ENCODE measurements around the gene CASP8. TPM values are rescaled to one million over a fixed set of nuclear protein-coding genes. Genes with fewer than 3 reads are reported as not detected.

Gene CASP8
- total and polyA plus RNA-seq, 2 of the 8 experiments (the other 6 are each of a cell fraction or from before 2014, with no cell fraction given), result 2.3 to 3.6 TPM

DNA sequence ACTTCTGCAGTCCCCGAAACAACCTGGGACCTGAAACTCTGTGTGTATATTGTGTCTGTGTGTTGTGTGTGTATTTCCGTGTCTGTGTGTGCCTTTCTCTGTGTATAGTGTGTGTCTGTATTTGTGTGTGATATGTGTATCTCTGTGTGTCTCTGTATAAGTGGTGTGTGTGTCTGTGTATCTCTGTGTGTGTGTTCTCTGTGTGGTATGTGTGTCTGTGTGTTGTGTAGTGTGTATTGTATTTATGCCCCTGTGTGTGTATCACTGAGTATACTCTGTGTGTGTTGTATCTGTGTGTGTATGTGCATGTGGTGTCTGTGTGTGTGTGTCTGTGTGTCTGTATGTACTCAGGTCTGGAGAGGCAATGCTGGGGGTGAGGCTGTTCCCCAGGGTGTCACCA is 11.6 kb downstream of the CASP8 start (continued):
- TF ChIP-seq, protein P1, sequence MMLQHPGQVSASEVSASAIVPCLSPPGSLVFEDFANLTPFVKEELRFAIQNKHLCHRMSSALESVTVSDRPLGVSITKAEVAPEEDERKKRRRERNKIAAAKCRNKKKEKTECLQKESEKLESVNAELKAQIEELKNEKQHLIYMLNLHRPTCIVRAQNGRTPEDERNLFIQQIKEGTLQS (IDR thresholded peaks at IDR 0.05; ENCODE audit: insufficient read depth, low read depth, low read length), result no peak
- TF ChIP-seq ASH2L (IDR thresholded peaks at IDR 0.05; ENCODE audit: low read length) (no peak), BACH1 (IDR thresholded peaks at IDR 0.05; ENCODE audit: low read length) (no peak), PHF8 (conservative IDR thresholded peaks at IDR 0.05; ENCODE audit: low read depth, low read length) (no peak), SUZ12 (IDR thresholded peaks at IDR 0.05; ENCODE audit: low read length) (no peak), CHD1 (IDR thresholded peaks at IDR 0.05; ENCODE audit: low read depth, low read length) (no peak), SIX5 (IDR thresholded peaks at IDR 0.05; ENCODE audit: low read depth, low read length) (no peak)
